Esophagus squamous epithelium (tissue), 5 donors: ENCODE results near the gene PLAAT4. TPM values are rescaled to one million over a fixed set of nuclear protein-coding genes. Genes with fewer than 3 reads are reported as not detected.

ENCODE experiments used
- DNase-seq: peaks from one replicate; lab custom pipeline; 2025; lab: John Stamatoyannopoulos, UW
- H3K27ac ChIP-seq, 4 donors: fragments of 200-600 bp; sonication (generic); one replicate each; pipeline ENCODE4 v1.5.1; 2016 to 2019; ENCODE audit warnings: mild to moderate bottlenecking in 1 of 4
- H3K27me3 ChIP-seq, 4 donors: fragments of 200-600 bp; sonication (generic); 1 replicate in 3 of 4; 2 replicates in 1 of 4; pipeline versions ENCODE4 v1.5.1 to v1.6.0; 2017 to 2021; ENCODE audit warnings: antibody characterized with exemption in 1 of 4
- H3K36me3 ChIP-seq, 3 donors: fragments of 200-600 bp; sonication (generic); one replicate each; pipeline ENCODE4 v1.5.1; 2016 to 2019
- H3K4me1 ChIP-seq, 3 donors: fragments of 200-600 bp; sonication (generic); one replicate each; pipeline ENCODE4 v1.5.1; 2017 to 2019
- H3K4me3 ChIP-seq, 4 donors: fragments of 200-600 bp; sonication (generic); 1 replicate in 3 of 4; 2 replicates in 1 of 4; pipeline ENCODE4 v1.5.1; 2016 to 2019; ENCODE audit warnings: mild to moderate bottlenecking in 2 of 4, moderate library complexity in 1 of 4
- H3K9me3 ChIP-seq, 3 donors: fragments of 200-600 bp; sonication (generic); one replicate each; pipeline ENCODE4 v1.5.1; 2016 to 2019
- CTCF ChIP-seq, 6 experiments: fragments of 450-650 bp in 4 of 6; fragments of 200-600 bp in 2 of 6; sonication (generic) in 2 of 6; IDR thresholded peaks; one replicate each; pipeline ENCODE4 v1.5.1; 2016 to 2019; ENCODE audit warnings: antibody characterized with exemption in 6 of 6, mild to moderate bottlenecking in 4 of 6, moderate library complexity in 4 of 6
- POLR2A ChIP-seq, 4 donors: fragments of 450-650 bp; IDR thresholded peaks; one replicate each; pipeline ENCODE4 v1.6.1; 2017; ENCODE audit warnings: antibody characterized with exemption in 4 of 4, mild to moderate bottlenecking in 4 of 4, moderate library complexity in 3 of 4
- WGBS, 2 donors: methylation state at CpG; one replicate each; pipeline ENCODE4 v1.1.5; 2018; 5-methylcytosine and 5-hydroxymethylcytosine counted together
- intact Hi-C: fragments of 100-400 bp; cut with DNase I; formaldehyde crosslinking; loops from one replicate; pipeline ENCODE4 v1.15.0; 2022
- total RNA-seq, 4 donors: library from RNA; depleted of rRNA; stranded (reverse); fragments of >200 nt; gene quantifications; one replicate each; pipeline ENCODE4 v1.1.0, GENCODE V29; 2016
- donor health status: DM: yes; HTN: yes; CAD: no.

PLAAT4 gene
- total RNA-seq, 4 donors from 2014 or later = 3.9 to 32.6 (median 11.7) TPM

- 79 to 86% methylated on average over 4 to 18 of the region's 18 CpGs for WGBS, 2 donors
- intact Hi-C loops = no loop called here
Measured at GRCh38 chr11:63590024-63590788, 53.6 kb downstream of the PLAAT4 start.

GRCh38 chr11:63592975-63593395 lies 56.4 kb downstream of the PLAAT4 start:
- H3K9me3 ChIP-seq = no peaks in the 10 kb centered on the region
- intact Hi-C loops = no loop called here
- no peak for DNase-seq

More at GRCh38 chr11:63590024-63590788, 53.6 kb downstream of the PLAAT4 start:
- H3K9me3 ChIP-seq = no peaks in the 10 kb centered on the region
- no peak overlapping the region for H3K27ac ChIP-seq
- H3K27me3 ChIP-seq = no peaks in the 10 kb centered on the region
- no peaks in the 10 kb centered on the region for H3K4me1 ChIP-seq
- TF ChIP-seq CTCF (IDR thresholded peaks at IDR 0.05) (no peak), POLR2A (IDR thresholded peaks at IDR 0.05) (no peak)
- DNase-seq = no peak
- no peak overlapping the region for H3K4me3 ChIP-seq
- H3K36me3 ChIP-seq = peaks cover 0 to 38% (median 0%) of the 10 kb centered on the region in 3 donors

GRCh38 chr11:63595296-63595695 lies 58.7 kb downstream of the PLAAT4 start:
- no peak overlapping the region for H3K4me3 ChIP-seq
- 54 to 60% methylated on average over 4 of the region's 4 CpGs for WGBS, 2 donors
- intact Hi-C loops = no loop called here
- no peaks in the 10 kb centered on the region for H3K9me3 ChIP-seq
- no peak for TF ChIP-seq CTCF (IDR thresholded peaks at IDR 0.05)
- no peak for TF ChIP-seq POLR2A (IDR thresholded peaks at IDR 0.05)
- no peaks in the 10 kb centered on the region for H3K4me1 ChIP-seq
- H3K27me3 ChIP-seq = no peaks in the 10 kb centered on the region
- DNase-seq = no peak
- H3K27ac ChIP-seq = no peak overlapping the region
- peaks cover 0 to 19% (median 0%) of the 10 kb centered on the region in 3 donors for H3K36me3 ChIP-seq

More at GRCh38 chr11:63592975-63593395, 56.4 kb downstream of the PLAAT4 start:
- Histone ChIP-seq H3K36me3 (peaks cover 0 to 29% (median 0%) of the 10 kb centered on the region in 3 donors), H3K4me3 (no peak overlapping the region), H3K27me3 (no peaks in the 10 kb centered on the region), H3K27ac (no peak overlapping the region), H3K4me1 (no peaks in the 10 kb centered on the region)
- WGBS, 2 donors = 65 to 92% methylated on average over 2 to 4 of the region's 4 CpGs
- peak in 5 of 6 experiments; percentile 15 to 56 (median 30) for TF ChIP-seq CTCF (IDR thresholded peaks at IDR 0.05)
- no peak for TF ChIP-seq POLR2A (IDR thresholded peaks at IDR 0.05)

Other genes with a start within 250 kb of the PLAAT4 start
- gene SLC22A9, start 167.0 kb upstream of the PLAAT4 start, total RNA-seq = not detected
- gene PLAAT5, start 45.6 kb upstream of the PLAAT4 start, total RNA-seq = 1 to 10 TPM in 2 of 4 donors, under 1 TPM in 1, not detected in 1; 0.13 to 1.3 (median 1.1) TPM
- gene LGALS12, start 30.7 kb upstream of the PLAAT4 start, total RNA-seq = not detected
- gene PLAAT2, start 26.6 kb downstream of the PLAAT4 start, total RNA-seq = under 1 TPM in 1 of 4 donors, not detected in 3; 0.47 TPM
- gene PLAAT3, start 77.6 kb downstream of the PLAAT4 start, total RNA-seq = 10 to 100 TPM in 1 of 4 donors, 1 to 10 TPM in 2, under 1 TPM in 1; 0.57 to 15.4 (median 4.5) TPM
- gene ATL3, start 134.6 kb downstream of the PLAAT4 start, total RNA-seq = 10 to 100 TPM; 39.1 to 79.7 (median 55.3) TPM
- gene RTN3, start 144.7 kb downstream of the PLAAT4 start, total RNA-seq = 10 to 100 TPM; 48.0 to 78.3 (median 58.4) TPM
- 10 to 100 TPM in 1 of 4 donors, 1 to 10 TPM in 3; 2.9 to 12.0 (median 4.6) TPM for gene ZFTA, start 232.0 kb downstream of the PLAAT4 start, total RNA-seq